ENCODE data around the gene RNF146. TPM values are rescaled to one million over a fixed set of nuclear protein-coding genes. Genes with fewer than 3 reads are reported as not detected.

RNF146 gene
- total RNA-seq, 1 donor = 58.7 TPM

DNA sequence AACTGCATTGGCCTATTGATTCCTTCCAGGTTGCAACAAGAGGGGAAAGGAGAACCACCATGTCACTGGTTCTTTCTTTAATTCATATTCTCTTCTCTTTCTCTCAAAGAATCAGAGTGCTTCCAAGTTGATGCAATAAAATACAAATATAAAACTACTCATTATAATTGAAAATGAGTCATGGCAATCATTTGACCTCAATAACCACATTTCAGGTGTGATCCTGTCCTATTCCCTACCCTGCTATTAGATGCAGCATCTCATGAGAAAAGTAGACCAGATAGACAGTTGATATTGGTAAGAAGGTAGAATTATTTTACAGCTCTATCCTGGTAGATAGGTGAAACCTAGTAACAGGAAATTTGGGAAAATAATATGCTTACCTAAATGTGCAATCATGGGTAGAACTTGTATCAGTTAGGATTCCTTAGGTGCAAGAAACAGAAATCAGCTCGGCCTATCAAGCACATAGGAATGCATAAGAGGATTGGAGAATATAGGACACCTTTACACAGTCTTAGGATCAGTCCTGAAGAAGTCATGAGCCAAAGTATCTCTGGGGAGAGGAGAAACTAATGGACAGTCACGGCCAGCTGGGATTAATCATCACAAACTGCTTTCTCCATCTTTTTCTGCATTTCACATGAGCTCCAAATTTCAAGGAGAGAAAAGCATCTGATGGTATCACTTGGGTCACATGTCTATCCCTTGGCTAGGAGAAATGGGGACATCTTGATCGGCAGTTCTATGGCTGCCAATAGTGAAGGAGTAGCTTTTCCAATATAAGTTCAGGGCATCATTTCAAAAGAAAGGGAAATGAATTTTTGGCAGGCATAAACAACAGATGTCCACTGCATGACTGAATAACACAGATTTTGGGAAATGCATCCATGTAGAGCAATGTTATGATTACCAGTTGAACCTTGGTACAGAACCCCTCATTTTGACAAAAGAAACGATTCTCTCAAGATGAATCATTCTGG is 19.3 kb upstream of the RNF146 start:
- DNase-seq (ENCODE audit: low read depth) = no peak
- TF ChIP-seq, protein P1, sequence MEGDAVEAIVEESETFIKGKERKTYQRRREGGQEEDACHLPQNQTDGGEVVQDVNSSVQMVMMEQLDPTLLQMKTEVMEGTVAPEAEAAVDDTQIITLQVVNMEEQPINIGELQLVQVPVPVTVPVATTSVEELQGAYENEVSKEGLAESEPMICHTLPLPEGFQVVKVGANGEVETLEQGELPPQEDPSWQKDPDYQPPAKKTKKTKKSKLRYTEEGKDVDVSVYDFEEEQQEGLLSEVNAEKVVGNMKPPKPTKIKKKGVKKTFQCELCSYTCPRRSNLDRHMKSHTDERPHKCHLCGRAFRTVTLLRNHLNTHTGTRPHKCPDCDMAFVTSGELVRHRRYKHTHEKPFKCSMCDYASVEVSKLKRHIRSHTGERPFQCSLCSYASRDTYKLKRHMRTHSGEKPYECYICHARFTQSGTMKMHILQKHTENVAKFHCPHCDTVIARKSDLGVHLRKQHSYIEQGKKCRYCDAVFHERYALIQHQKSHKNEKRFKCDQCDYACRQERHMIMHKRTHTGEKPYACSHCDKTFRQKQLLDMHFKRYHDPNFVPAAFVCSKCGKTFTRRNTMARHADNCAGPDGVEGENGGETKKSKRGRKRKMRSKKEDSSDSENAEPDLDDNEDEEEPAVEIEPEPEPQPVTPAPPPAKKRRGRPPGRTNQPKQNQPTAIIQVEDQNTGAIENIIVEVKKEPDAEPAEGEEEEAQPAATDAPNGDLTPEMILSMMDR (IDR thresholded peaks at IDR 0.05; ENCODE audit: insufficient read depth, low read depth, low read length) = no peak
- no peak overlapping the region for H3K4me3 ChIP-seq (ENCODE audit: low read depth, low read length)

DNA sequence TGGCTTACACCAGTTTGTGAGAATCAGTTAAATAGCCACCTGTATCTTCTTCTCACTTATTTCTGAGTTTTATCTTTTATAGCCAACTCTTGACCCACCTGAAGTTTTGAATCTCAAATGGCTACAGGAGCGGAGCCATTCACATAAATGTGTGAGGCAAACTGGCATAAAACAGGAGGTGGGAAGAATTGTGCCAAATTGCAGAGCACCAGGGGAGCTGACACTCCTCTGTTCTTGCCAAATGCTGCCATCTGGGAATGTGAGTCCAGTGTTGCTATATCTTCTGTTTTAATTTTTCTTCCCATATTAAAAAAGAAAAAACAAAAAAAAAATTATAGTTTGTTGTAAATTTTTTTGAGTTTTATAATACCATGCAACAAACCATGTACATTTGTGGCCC is 17.0 kb upstream of the RNF146 start:
- TF ChIP-seq, protein P1 (IDR thresholded peaks at IDR 0.05; ENCODE audit: insufficient read depth, low read depth, low read length) = no peak
- H3K4me3 ChIP-seq (ENCODE audit: low read depth, low read length) = no peak overlapping the region
- no peak for DNase-seq (ENCODE audit: low read depth)

DNA sequence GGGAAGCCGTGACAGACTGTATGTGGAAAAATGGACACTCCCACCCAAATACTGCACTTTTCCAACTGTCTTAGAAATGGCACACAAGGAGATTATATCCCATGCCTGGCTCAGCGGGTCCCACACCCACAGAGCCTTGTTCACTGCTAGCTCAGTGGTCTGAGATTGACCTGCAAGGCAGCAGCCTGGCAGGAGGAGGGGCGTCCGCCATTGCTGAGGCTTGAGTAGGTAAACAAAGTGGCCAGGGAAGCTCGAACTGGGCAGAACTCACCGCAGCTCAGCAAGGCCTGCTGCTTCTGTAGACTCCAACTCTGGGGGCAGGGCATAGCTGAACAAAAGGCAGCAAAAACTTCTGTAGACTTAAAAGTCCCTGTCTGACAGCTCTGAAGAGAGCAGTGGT is 11.4 kb upstream of the RNF146 start:
- DNase-seq (ENCODE audit: low read depth) = no peak
- TF ChIP-seq, protein P1 (IDR thresholded peaks at IDR 0.05; ENCODE audit: insufficient read depth, low read depth, low read length) = no peak
- no peak overlapping the region for H3K4me3 ChIP-seq (ENCODE audit: low read depth, low read length)

DNA sequence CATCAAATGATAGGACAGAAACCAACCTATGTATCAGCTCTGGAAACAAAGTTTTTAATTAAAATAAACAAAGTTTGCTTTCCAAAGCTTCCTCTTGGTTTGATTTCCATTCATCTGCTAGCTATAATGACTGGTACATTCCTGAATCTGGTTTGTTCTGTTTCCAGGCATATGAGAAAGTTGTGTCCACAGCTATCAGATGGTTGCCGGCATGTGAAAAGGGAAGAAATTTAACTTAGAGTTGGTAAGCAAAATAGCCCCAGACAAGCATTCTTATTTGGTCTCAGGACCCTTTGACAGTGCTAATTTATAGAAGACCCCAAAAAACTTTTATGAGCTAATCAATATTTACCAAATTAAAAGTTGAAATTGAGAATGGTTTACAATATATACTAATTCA is 3.8 kb upstream of the RNF146 start:
- no peak for DNase-seq (ENCODE audit: low read depth)
- TF ChIP-seq, protein P1 (IDR thresholded peaks at IDR 0.05; ENCODE audit: insufficient read depth, low read depth, low read length) = no peak
- H3K4me3 ChIP-seq (ENCODE audit: low read depth, low read length) = no peak overlapping the region

DNA sequence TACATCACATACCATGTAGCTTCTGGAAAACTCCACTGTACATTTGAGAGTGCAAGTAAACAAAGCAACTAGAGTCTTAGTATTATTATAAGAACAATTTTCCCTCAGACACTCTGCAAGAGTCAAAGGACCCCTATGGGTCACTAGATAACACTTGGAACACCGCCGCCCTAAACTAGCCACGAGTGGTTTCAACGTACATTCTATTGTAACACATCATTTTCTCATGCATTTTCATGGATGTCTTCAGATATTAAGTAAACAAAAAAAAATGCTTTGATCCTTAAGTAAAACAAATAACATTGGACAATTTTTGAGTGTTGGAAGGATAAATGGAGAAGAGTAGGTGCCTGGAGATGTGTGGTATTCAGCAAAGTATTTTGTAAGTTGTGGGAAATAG is 3.2 kb upstream of the RNF146 start:
- no peak for DNase-seq (ENCODE audit: low read depth)
- no peak overlapping the region for H3K4me3 ChIP-seq (ENCODE audit: low read depth, low read length)
- TF ChIP-seq, protein P1 (IDR thresholded peaks at IDR 0.05; ENCODE audit: insufficient read depth, low read depth, low read length) = no peak

DNA sequence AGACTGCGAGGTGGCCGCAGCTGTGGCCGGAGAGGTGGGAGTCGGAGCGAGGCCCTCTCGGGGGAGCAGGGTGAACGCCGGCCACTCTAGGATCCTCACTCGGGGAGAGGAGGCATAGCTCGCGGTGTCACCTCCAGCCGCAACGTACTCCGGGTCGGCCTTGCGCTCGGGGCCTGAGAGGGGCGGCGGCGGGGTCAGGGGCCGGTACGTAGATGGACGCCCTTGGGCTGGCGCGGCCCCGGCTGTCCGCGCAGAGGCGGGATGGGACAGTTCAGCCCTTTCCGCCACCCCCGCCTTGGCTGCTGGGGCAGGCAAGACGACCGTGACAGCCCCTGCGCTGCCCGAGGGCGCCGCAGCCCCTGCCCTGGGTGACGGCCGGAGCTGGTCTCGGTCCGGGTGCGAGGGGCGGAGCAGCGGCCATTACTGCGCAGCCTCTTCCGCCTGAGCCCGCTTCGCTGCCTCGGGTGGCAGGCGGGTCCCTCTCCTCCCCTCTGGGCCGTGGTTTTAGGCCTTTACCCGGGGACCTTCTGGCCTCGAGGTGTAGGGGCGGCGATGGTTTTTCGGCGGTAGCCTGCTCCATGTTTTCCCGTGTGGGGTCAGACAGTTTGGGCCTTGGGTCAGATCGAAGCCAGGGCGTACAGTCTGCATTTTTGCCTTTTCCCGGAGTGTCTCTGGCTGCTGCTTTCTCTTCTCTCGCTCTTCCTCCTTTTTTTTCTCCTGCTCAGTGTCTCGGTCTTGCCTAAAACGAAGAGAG is 405 bp downstream of the RNF146 start:
- DNase-seq (ENCODE audit: low read depth) = peak; percentile 63
- TF ChIP-seq, protein P1 (IDR thresholded peaks at IDR 0.05; ENCODE audit: insufficient read depth, low read depth, low read length) = no peak
- peak overlapping the region; percentile 85 for H3K4me3 ChIP-seq (ENCODE audit: low read depth, low read length)

All from fibroblast of villous mesenchyme (primary cell).